PFSK-1 (cell line): ENCODE measurements around the gene TIAM1.

Experiments used
- POLR2AphosphoS5 ChIP-seq: IDR thresholded peaks from 2 replicates; pipeline ENCODE4 v1.6.1; 2012; ENCODE audit warnings: low read depth, mild to moderate bottlenecking, control low read depth, low read length, moderate library complexity
- REST ChIP-seq, 2 experiments: IDR thresholded peaks; 2 replicates each; pipeline versions ENCODE4 v1.6.1 to v1.8.0; 2011 to 2012; ENCODE audit warnings: low read depth in 2 of 2, low read length in 2 of 2, control low read depth in 1 of 2, inconsistent platforms in 1 of 2, mild to moderate bottlenecking in 1 of 2, moderate library complexity in 1 of 2; ENCODE audit not compliant: insufficient read depth in 1 of 2
- SIN3A ChIP-seq: IDR thresholded peaks from 2 replicates; pipeline ENCODE4 v1.6.1; 2012; ENCODE audit warnings: mild to moderate bottlenecking, low read length, moderate library complexity, borderline replicate concordance; ENCODE audit not compliant: insufficient read depth
- TAF1 ChIP-seq: IDR thresholded peaks from 2 replicates; pipeline ENCODE4 v1.6.1; 2012; ENCODE audit warnings: low read length, control low read depth, borderline replicate concordance; ENCODE audit not compliant: insufficient read depth

GRCh38 chr21:31182231-31183140 lies 161.6 kb downstream of the TIAM1 start:
- TF ChIP-seq REST (IDR thresholded peaks at IDR 0.05; ENCODE audit: insufficient read depth in 1 of 2, low read depth in 2 of 2, low read length in 2 of 2): no peak
- no peak for TF ChIP-seq TAF1
- TF ChIP-seq POLR2AphosphoS5: no peak
- TF ChIP-seq SIN3A: no peak
